Fibroblast of gingiva (primary cell): ENCODE measurements around the gene CST6.

ENCODE experiments used
- DNase-seq: peaks from one replicate; pipeline ENCODE4 v3.0.0-alpha.2; 2011; ENCODE audit warnings: low read depth

Gene CST6

DNA sequence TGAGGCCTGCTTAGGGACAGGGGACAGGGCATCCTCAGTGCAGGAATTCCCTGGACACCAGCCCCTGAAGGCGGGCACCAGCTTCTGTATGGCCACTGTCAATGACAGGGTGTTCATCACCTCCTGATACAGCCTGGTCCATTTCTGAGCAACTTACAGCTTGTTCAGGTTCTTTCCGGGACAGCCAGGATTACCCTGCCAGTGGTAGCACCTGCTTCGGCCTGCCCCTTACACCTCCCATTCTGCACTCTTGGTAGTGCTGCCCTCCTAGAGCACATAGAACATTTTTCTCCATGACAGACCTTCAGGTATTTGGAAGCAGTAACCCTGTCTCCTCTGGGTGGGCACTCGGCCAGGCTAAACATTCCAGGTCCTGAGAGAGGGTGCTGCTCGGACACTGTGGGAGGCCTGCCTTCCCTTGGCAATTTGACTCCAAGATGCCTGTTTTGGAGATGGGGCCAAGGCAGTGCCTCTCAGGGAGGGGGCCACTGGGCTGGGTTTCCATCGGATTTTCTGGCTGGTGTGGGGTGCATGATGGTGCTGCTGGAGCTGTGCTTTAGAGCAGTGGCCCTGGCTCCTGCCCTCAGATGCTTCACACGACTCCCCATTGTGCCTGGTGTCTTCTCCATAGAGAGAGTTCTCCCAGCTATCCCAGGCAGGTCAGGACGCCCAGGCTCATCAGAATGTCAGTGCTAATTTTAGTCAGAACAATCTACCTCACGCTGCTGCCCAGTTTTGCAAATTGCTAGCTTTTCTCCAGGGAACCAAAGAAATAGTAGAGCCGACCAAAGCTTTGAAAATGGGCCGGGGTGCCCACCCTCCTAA is 35.9 kb downstream of the CST6 start:
- DNase-seq = no peak

DNA sequence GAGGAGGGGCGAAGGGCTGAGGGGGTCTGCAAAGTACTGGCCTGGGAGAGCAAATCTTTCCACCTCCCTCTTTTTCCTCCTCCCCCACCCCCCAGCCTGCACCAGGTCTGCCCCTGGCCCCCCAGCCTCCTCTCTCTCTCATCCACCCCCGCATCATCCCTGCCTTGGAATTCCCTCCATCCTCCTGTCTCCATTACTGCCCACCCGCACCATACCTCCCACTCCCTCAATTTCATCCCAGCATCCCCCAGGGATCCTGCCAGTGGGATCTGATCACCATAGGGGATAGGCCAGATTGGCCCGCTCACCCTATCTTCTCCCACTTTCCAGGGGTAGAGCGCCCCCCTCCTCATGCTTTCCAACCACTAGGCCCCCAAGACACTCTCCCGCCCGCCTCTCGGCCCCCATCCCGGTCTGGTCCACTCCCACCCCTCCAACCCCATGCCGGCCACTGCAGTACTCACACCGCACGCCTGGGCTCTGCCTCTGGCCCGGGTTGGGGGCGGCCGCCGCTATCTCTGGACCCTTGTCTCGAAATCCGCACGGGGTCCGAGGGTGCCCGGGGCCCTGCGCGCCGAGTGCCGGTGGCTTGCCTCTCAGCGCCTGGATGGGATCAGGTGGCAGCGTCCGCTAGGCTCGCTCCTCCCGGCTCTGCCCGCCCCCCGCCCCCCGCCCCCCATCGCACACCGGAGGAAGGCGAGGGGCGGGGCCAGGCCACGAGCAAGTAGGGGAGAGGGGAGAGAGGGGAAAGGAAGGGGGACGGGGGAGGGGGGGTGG is 36.9 kb downstream of the CST6 start, which contains the start of gene GAL3ST3:
Gene GAL3ST3 (minus strand): TSS at position 615 of the 777 bp plus-strand sequence. CDS start 3,746 bp downstream, outside the sequence.
- DNase-seq = no peak

DNA sequence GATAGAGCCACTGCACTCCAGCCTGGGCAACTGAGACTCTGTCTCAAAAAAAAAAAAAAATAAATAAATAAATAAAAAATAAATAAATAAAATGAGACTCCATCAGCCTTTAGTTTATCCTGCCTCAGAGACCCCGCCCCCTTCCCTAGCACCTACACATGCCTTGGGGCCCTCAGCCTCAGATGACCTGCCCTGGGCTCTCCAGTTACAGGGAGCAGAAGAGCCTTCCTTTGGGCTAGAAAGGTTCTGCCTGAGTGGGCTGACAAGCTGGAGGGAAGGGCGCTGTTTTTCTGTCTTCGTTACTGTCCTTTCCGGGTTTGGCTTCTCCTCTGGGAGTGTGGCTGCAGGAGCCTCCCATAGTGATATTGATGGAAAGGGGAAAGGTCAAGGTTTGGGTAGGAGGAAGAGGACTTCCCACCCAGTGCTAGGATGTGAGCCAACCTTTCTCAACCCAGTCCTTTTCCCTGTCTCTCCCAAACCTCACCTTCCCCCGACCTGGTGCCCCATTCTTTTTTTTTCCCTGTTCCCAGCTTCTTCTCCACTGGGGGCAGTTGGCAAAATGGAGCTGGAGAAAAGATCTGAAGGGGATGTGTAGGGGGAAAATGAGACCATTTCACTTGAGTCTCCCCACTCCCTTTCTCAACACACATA is 38.9 kb downstream of the CST6 start:
- no peak for DNase-seq

DNA sequence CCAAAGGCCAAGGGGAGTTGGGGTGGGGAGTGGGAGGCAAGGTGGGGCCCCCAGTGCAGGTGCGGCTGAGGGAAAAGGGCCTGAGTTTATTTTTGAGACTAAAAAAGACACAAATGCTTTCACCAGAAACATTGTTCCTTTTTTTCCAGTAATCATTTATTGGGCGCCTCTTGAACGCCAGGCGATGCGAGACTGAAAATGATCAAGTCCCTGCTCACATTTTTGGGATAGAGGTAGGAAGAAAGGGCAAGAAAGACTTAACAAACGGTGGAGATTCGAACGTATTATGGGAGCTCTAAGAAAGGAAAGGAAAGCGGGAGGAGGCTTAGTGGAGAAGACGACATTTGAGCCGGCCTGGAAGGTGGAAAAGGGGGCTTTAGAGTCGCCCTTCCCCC is 39.6 kb downstream of the CST6 start:
- DNase-seq = no peak

DNA sequence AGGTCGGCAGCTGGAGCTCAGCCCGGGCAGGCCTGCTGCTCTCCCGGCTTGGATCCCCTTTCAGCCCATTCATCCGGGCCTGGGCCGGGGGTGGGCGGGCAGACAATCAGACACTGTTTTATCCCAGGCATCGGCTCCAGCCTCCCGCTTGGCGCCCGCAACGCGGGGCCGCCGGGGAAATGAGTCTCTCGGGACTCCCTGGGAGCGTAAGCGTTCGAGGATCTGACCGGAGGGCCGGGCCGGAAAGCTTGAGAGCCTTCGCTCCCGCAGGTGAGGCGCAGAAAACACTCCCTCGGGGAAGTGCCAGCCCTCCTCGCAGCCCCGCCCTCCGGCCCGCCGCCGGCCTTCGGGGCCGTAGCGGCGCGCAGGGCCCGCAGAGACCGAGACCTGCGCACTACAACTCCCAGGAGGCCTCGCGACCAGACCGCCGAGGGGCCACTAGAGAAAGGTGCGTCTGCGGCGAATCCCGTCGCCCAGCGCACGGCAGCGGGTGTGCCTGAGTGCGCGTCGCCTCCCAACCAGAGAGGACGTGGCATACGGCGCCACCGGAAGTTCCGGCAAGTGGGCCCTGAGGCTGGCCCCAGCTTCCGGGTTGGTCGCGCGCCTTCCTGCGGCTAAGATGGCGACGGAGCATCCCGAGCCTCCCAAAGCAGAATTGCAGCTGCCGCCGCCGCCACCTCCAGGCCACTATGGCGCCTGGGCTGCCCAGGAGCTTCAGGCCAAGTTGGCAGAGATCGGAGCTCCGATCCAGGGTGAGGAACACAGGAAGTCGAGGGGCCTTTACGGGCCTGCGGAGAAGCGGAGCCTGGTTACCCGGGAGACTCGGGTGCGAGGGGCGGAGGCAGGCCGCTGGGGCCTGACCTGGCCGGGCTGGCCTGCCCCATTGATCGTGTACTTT is 40.2 kb downstream of the CST6 start, which contains the start of gene SF3B2:
Gene SF3B2 (plus strand): TSS at position 599 of the 898 bp plus-strand sequence. CDS start 21 bp downstream, at position 620.
- DNase-seq = peak; percentile 98

DNA sequence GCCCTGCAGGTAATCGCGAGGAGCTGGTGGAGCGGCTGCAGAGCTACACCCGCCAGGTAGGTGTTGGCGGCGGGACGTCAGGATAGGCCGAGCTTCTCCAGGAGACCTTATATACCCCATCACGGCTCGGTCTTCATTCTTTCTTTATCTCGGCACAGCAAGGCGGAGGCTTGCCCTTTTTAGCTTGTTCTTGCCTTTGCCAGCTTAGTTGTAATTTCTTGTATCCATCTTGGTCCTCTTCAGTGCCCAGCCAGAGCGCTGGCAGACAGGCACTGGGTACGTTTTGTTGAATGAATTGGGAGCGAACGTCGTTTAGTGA is 40.8 kb downstream of the CST6 start:
- no peak for DNase-seq

DNA sequence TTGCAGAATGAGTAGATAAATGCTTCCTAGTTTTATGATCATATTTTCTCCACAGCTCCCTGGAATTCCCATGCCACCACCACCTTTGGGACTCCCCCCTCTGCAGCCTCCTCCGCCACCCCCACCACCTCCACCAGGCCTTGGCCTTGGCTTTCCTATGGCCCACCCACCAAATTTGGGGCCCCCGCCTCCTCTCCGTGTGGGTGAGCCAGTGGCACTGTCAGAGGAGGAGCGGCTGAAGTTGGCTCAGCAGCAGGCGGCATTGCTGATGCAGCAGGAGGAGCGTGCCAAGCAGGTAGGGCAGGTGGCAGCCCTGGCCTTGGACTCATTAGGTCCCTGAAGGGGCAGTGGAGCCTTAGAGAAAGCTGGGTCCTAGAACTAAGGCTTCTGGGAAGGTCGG is 43.2 kb downstream of the CST6 start:
- DNase-seq = no peak

DNA sequence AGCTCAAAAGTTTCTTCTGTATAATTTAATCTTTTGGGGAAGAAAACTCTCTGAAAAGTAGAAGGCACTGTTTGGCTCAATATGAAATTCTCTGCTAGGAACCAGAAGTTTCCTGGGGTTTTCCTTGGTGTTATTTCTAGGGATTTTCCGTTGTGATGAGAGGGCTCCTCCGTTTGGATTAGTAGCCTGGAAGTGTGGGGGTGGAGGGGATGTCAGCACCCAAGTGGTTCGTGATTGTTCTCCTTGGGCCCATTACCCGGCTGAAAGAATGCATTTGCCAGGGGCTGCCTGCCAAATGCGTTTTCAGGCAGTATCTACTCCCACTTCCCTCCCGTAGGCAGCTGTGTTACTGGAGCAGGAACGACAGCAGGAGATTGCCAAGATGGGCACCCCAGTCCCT is 44.7 kb downstream of the CST6 start:
- DNase-seq = no peak

DNA sequence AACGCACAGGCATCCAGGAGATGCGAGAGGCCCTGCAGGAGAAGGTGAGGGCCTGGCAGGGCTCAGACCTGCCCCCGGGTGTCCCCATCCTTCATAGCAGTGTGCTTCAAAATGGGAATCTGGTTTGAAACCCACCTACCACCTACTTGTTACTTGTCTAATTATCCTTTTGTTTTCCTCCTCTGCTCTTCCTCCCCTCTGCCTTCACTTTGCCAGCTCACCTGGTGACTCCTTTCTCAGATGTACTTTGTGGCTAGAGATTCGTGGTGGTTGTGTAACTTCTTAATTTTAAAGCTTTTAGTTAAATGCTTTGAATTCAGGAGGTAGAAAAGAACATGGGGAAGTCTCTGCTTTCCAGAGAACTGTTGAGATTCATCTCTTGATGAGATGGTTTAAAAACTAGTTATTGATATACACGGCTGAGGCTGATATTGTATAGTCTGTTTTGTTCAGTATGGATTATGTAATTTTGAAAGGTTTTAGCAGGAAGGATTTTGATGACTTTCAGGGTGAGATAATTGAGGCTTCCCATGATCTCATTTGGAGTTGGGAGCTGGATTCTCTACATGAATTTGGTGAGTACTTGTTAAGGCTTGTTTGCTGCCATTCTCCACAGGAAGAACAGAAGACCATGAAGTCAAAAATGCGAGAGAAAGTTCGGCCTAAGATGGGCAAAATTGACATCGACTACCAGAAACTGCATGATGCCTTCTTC is 48.3 kb downstream of the CST6 start:
- DNase-seq = no peak

DNA sequence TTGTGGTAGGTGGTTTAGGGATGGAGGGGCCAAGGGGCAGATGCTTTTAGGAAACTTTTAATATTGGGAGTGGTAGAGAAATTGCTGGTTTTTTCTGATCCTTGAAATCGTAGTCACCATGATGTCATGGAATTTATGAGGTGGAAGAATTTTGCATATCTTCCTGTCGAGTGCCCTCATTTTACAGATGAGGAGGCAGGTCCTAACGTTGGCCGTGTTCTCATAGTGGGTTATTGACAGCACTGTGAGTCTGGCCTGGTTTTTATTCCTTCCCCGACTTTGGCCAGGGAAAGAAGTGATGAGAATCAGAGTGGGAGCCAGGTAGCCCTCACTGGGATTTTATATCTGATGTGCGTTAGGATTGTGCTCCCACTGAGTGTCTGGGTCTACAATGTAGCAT is 49.5 kb downstream of the CST6 start:
- no peak for DNase-seq

DNA sequence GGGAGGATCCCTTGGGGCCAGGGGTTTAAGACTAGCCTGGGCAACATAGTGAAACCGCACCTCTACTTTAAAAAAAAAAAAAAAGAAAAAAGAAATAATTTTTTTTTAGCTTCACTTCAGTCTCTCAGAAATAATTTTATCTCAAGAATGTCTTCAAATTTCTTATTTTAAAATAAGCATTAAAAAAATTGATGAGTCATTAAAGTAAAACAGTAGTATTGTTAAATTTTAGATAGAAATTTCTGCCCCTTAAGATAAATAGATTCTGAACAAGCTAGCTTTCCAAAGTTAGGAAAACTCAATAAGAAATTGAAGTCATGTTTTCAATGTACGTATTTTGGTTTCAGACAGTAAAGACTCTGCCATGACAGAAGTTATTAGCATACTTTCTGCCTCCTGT is 50.6 kb downstream of the CST6 start:
- DNase-seq = no peak
